Activated CD8-positive, alpha-beta T cell treated with anti-CD3 and anti-CD28 coated beads for 36 hours (primary cell): ENCODE data around the gene HOMER3. TPM values are rescaled to one million over a fixed set of nuclear protein-coding genes. Genes with fewer than 3 reads are reported as not detected.

Experiments
- ATAC-seq: fragments of 200-7000 bp; cut with Tn5 transposase; one replicate; pipeline ENCODE4 v1.10.0; 2021; ENCODE audit warnings: mild to moderate bottlenecking, moderate library complexity
- CTCF ChIA-PET: fragments of 350-600 bp; sonication (Branson Sonifier 250); formaldehyde crosslinking; loops from one replicate; lab custom pipeline; 2021; ENCODE audit warnings: antibody characterized with exemption; lab: Charles Lee
- POLR2A ChIA-PET: fragments of 350-600 bp; sonication (Branson Sonifier 250); formaldehyde crosslinking; loops from one replicate; lab custom pipeline; 2021; ENCODE audit warnings: antibody characterized with exemption; lab: Charles Lee
- DNase-seq: peaks from one replicate; pipeline ENCODE4 v3.0.0-alpha.2; 2020
- H3K27ac Mint-ChIP-seq: one replicate; pipeline ENCODE4 v1.8.0; 2021; ENCODE audit warnings: mild to moderate bottlenecking, mixed read lengths
- H3K27me3 Mint-ChIP-seq: one replicate; pipeline ENCODE4 v1.8.0; 2021; ENCODE audit warnings: mixed read lengths
- H3K36me3 Mint-ChIP-seq: one replicate; pipeline ENCODE4 v1.8.0; 2021; ENCODE audit warnings: low read depth, mixed read lengths
- H3K4me1 Mint-ChIP-seq: one replicate; pipeline ENCODE4 v1.8.0; 2021; ENCODE audit warnings: low read depth, mixed read lengths
- H3K4me3 Mint-ChIP-seq: one replicate; pipeline ENCODE4 v1.8.0; 2021; ENCODE audit warnings: mild to moderate bottlenecking, moderate library complexity, mixed read lengths
- H3K9me3 Mint-ChIP-seq: one replicate; pipeline ENCODE4 v1.8.0; 2021; ENCODE audit warnings: mixed read lengths
- intact Hi-C: fragments of 100-400 bp; cut with micrococcal nuclease; formaldehyde crosslinking; loops from one replicate; pipeline ENCODE4 v1.10.0; 2022
- total RNA-seq, 2 experiments: library from RNA; stranded (reverse); gene quantifications; one replicate each; pipeline ENCODE4 v1.2.3, GENCODE V29; 2021
- TF ChIP-seq, protein P1 (sequence below): fragments of 200-600 bp; IDR thresholded peaks from one replicate; pipeline ENCODE4 v1.8.0; 2022; ENCODE audit warnings: antibody characterized with exemption, mild to moderate bottlenecking

The HOMER3 gene
- total RNA-seq, 2 experiments from 2014 or later: 0.36 to 0.51 TPM

DNA sequence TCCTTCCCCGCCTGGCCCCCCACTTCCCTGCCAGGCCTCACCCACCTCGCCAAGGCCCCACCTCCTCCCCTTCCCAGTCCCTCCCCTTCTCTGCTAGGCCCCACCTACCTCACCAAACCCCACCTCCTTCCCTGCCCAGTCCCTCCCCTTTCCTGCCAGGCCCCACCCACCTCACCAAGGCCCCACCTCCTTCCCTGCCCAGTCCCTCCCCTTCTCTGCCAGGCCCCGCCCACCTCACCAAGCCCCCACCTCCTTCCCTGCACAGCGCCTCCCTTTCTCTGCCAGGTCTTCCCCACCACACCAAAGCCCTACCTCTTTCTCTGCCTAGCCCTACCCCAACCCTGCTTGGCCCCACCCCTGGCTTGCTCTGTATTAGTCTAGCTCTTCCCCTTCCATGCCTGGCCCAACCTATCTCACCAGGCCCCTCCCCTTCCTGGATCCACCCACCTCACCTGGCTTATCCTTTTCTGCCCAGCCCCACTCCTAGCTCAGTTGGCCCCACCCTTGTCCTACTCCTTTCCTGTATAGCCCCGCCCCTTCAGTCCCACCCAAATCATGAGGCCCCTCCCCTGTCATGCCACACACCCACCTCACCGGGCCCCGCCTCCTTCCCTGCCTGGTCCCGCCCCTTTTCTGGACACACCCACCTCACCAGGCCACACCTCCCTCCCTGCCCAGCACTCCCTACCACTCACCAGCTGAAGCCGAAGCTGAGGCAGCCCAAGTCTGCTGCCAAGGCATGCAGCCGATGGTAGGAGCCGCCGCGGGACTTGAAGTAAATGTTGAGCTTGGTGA is 61.2 kb downstream of the HOMER3 start:
- POLR2A ChIA-PET: interaction anchor here (0.8 kb wide), 1 partner anchor 31 kb away, joined by 3 read pairs; no protein-coding TSS in a partner anchor
- no peaks in the 10 kb centered on the region for H3K4me1 Mint-ChIP-seq
- H3K4me3 Mint-ChIP-seq: no peak overlapping the region
- ATAC-seq (peak; percentile 76), DNase-seq (peak; percentile 52)
- no peaks in the 10 kb centered on the region for H3K36me3 Mint-ChIP-seq
- TF ChIP-seq, protein P1, sequence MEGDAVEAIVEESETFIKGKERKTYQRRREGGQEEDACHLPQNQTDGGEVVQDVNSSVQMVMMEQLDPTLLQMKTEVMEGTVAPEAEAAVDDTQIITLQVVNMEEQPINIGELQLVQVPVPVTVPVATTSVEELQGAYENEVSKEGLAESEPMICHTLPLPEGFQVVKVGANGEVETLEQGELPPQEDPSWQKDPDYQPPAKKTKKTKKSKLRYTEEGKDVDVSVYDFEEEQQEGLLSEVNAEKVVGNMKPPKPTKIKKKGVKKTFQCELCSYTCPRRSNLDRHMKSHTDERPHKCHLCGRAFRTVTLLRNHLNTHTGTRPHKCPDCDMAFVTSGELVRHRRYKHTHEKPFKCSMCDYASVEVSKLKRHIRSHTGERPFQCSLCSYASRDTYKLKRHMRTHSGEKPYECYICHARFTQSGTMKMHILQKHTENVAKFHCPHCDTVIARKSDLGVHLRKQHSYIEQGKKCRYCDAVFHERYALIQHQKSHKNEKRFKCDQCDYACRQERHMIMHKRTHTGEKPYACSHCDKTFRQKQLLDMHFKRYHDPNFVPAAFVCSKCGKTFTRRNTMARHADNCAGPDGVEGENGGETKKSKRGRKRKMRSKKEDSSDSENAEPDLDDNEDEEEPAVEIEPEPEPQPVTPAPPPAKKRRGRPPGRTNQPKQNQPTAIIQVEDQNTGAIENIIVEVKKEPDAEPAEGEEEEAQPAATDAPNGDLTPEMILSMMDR: no peak
- intact Hi-C loops: no loop called here
- no peaks in the 10 kb centered on the region for H3K27me3 Mint-ChIP-seq
- CTCF ChIA-PET: interaction anchor here (1.5 kb wide), 1 partner anchor 12 kb away, joined by 4 read pairs; no protein-coding TSS in a partner anchor
- no peak overlapping the region for H3K27ac Mint-ChIP-seq
- no peaks in the 10 kb centered on the region for H3K9me3 Mint-ChIP-seq

Other genes with a start within 250 kb of the HOMER3 start
- not detected for gene COMP, start 149.9 kb downstream of the HOMER3 start, total RNA-seq
- 10 to 100 TPM; 75.9 to 87.6 TPM for gene UPF1, start 109.3 kb downstream of the HOMER3 start, total RNA-seq
- under 1 TPM; 0.18 to 0.36 TPM for gene CERS1, start 45.1 kb downstream of the HOMER3 start, total RNA-seq
- gene COPE, start 21.8 kb downstream of the HOMER3 start, total RNA-seq: 100 to 1,000 TPM; 179 to 183 TPM
- 10 to 100 TPM; 61.0 to 61.6 TPM for gene DDX49, start 21.5 kb downstream of the HOMER3 start, total RNA-seq
- gene SUGP2, start 92.3 kb upstream of the HOMER3 start, total RNA-seq: 100 to 1,000 TPM; 104 to 112 TPM
- gene ARMC6, start 92.4 kb upstream of the HOMER3 start, total RNA-seq: 10 to 100 TPM; 34.2 to 42.8 TPM
- gene SLC25A42, start 122.8 kb upstream of the HOMER3 start, total RNA-seq: 10 to 100 TPM; 10.9 to 11.1 TPM
- gene TMEM161A, start 197.3 kb upstream of the HOMER3 start, total RNA-seq: 10 to 100 TPM; 24.4 to 26.2 TPM
- 1 to 10 TPM; 1.4 to 2.6 TPM for gene MEF2B, start 229.0 kb upstream of the HOMER3 start, total RNA-seq